ENCODE results near the gene ADGRL1.

ADGRL1 gene

DNA sequence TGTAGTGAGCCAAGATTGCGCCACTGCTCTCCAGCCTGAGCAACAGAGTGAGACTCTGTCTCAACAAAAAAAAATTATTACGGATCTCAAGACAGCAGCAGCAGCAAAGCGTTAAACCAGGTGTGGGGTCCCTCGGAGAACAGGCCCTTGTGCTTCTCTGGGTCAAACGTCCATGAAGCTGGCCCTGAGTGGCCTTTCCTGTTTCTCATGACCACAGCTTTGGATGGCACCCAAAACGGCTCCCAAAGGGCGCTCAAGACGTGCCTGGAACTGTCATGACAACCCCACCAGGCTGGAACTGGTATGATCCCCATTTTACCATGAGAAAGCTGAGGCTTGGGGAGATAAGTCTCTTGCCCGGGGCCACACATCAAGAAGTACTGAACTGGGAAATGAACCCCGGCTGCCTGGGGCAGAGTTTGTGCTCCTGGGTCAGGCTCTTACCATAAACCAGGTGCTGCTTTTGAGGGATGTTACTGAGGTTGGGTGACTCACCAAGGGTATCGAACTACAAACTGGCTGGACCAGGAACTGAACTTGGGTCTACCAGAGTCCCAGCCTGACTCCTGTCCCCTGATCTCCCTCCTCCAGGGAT lies 103.8 kb downstream of the ADGRL1 start:
- no peak for DNase-seq (ENCODE audit: low read depth)
- no peak overlapping the region for H3K4me3 ChIP-seq (ENCODE audit: low read depth, low read length)

DNA sequence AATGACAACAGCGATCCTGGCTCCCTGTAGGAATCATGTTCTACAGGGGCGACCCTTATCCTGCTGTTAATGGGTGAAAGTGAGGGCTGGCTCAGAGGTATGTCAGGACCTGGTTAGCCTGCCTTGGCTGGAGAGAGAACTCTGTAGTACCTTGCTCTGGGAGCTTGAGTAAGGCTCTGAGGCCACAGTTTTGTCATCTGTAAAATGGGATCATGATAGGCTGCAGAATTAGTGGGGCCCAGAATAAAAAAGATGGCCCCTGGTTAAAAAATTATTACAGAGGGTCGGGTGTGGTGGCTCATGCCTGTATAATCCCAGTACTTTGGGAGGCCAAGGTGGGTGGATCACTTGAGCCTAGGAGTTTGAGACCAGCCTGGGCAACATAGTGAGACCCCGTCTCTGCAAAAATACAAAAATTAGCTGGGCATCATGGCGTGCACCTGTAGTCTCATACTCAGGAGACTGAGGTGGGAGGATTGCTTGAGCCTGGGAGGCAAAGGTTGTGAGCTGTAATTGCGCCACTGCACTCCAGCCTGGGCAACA lies 104.9 kb downstream of the ADGRL1 start:
- no peak for DNase-seq (ENCODE audit: low read depth)
- H3K4me3 ChIP-seq (ENCODE audit: low read depth, low read length): no peak overlapping the region
